ENCODE measurements around the gene VTCN1.

GRCh38 chr1:117121589-117122329 lies 89.0 kb downstream of the VTCN1 start, which contains the start of gene TRIM45:
- TF ChIP-seq JUN (IDR thresholded peaks at IDR 0.05; ENCODE audit: low read depth, low read length) = no peak
- TF ChIP-seq EP300 (IDR thresholded peaks at IDR 0.05; ENCODE audit: borderline replicate concordance in 1 of 2, low read depth in 2 of 2, low read length in 2 of 2) = no peak
- peak; percentile 60 to 69 (median 65) for TF ChIP-seq CTCF (IDR thresholded peaks at IDR 0.05; ENCODE audit: control extremely low read depth in 1 of 3, insufficient read depth in 1 of 3, low read depth in 1 of 3, low read length in 3 of 3)
- TF ChIP-seq CEBPB (IDR thresholded peaks at IDR 0.05; ENCODE audit: low read depth, low read length) = no peak

Measured in H1 (cell line).